Measurements from ENCODE around the gene IGFALS. TPM values are rescaled to one million over a fixed set of nuclear protein-coding genes. Genes with fewer than 3 reads are reported as not detected.
A peak's percentile ranks its signal among the peaks of the same experiment; 100 is the strongest.

Gene IGFALS
- total RNA-seq, 1 experiment from 2014 or later, result not detected

DNA sequence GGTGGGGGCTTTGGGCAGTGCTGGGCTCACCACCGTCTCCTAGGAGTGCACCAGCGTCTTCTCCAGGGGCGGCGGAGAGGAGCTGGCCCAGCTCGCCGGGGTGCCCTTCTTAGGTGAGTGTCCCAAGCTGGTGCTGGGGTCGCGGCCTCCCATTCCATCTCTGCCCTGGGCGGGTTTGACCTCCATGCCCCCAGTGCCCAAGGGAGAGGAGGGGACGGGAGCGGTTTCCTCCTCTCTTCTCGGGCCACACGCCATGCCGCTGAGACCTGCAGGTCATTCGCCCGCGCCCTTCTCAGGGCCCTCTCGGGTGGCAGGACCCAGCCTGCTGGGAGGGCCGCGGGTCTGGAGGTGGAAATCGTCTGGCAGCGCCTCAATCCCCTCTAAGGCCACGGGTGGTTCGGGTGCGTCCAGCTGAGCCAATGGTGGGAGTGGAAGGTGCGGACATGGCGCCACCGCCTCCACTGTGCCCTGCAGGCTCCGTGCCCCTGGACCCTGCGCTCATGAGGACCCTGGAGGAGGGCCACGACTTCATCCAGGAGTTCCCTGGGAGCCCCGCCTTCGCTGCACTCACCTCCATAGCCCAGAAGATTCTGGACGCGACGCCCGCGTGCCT lies 5.3 kb downstream of the IGFALS start:
- H3K36me3 ChIP-seq, result peaks cover 3% of the 10 kb centered on the region
- H3K27ac ChIP-seq, result no peak overlapping the region
- H3K9me3 ChIP-seq (replicated peaks), result no peaks in the 10 kb centered on the region
- no peaks in the 10 kb centered on the region for H3K27me3 ChIP-seq
- DNase-seq, result peak in 1 of 2 experiments; percentile 1
- no peaks in the 10 kb centered on the region for H3K4me1 ChIP-seq
- no peak overlapping the region for H3K4me3 ChIP-seq

DNA sequence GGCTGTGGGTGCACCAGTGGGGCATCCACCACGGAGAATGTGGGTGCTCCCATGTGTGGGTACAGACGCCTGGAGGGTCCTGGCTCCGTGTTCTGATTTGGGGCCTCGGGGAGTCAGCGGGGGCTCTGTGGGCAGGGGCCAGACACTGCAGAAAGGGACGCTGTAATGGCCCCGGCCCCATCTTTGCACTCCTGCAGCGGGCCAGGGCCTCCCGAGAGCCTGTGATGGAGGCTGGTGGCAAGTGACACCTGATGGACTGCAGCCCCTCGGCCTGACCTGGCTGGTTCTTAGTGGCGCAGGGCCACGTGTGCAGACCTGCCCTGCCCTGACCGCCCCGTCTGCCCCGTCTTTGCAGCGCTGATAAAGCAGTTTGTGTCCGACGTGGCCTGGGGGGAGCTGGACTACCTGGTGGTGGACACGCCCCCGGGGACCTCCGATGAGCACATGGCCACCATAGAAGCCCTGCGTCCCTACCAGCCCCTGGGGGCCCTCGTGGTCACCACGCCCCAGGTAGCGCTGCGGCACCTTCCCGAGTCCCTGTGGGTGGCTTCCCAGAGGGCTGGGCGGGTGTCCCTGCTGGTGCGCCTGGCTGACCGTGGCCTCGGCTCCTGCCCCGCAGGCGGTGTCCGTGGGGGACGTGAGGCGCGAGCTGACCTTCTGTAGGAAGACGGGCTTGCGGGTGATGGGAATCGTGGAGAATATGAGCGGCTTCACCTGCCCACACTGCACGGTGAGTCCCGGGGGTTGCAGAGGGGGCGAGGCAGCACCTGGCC lies 6.0 kb downstream of the IGFALS start:
- H3K27ac ChIP-seq, result no peak overlapping the region
- H3K36me3 ChIP-seq, result peaks cover 3% of the 10 kb centered on the region
- no peaks in the 10 kb centered on the region for H3K9me3 ChIP-seq (replicated peaks)
- peak in 1 of 2 experiments; percentile 2 for DNase-seq
- no peaks in the 10 kb centered on the region for H3K4me1 ChIP-seq
- H3K4me3 ChIP-seq, result no peak overlapping the region
- H3K27me3 ChIP-seq, result no peaks in the 10 kb centered on the region

DNA sequence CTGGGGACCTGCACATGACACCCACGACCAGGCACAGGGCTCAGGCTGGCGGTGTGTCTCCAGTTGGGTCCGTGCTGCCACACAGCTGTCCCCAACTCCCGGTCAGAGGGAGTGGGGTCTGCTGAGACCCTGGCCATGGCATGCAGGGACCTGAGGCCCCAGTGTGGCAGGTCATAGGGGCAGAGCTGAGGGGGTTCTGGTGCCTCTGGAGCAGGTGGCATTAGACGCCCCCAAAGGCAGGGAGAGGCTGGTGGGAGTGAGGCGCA lies 6.5 kb downstream of the IGFALS start:
- no peak overlapping the region for H3K27ac ChIP-seq
- H3K9me3 ChIP-seq (replicated peaks), result no peaks in the 10 kb centered on the region
- H3K4me3 ChIP-seq, result no peak overlapping the region
- no peaks in the 10 kb centered on the region for H3K4me1 ChIP-seq
- H3K27me3 ChIP-seq, result no peaks in the 10 kb centered on the region
- no peak for DNase-seq
- H3K36me3 ChIP-seq, result peaks cover 3% of the 10 kb centered on the region

DNA sequence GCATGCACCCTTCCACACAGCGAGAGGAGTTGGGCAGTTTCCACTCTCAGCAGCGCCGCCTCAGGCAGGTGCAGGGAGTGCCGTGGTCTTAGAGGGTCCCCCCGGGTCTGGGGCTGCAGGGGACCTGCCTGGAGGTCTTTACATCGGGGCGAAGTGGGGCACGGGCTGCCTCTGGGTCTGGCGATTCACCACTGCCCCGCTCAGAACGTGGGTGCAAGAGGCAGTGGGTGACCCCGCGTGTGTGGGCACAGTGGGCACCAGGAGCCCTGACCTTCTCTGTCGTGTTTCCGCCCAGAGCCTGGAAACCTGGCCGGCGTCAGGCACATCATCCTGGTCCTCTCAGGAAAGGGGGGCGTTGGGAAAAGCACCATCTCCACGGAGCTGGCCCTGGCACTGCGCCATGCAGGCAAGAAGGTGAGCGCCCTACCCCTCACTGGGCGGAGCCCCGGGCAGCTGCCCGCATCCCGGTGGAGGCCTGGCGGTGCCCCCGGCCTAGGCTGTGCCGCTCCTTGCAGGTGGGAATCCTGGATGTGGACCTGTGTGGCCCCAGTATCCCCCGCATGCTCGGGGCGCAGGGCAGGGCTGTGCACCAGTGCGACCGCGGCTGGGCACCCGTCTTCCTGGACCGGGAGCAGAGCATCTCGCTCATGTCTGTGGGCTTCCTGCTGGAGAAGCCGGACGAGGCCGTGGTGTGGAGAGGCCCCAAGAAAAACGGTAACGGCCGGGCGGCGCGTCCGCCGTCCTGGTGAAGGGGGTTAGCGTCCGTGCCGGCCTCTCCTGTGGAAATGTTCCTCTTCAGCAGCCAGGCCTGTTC lies 7.1 kb downstream of the IGFALS start:
- H3K27me3 ChIP-seq, result no peaks in the 10 kb centered on the region
- H3K9me3 ChIP-seq (replicated peaks), result no peaks in the 10 kb centered on the region
- no peaks in the 10 kb centered on the region for H3K4me1 ChIP-seq
- no peak overlapping the region for H3K27ac ChIP-seq
- DNase-seq, result peak in 1 of 2 experiments; percentile 1
- H3K36me3 ChIP-seq, result peaks cover 3% of the 10 kb centered on the region
- H3K4me3 ChIP-seq, result no peak overlapping the region

DNA sequence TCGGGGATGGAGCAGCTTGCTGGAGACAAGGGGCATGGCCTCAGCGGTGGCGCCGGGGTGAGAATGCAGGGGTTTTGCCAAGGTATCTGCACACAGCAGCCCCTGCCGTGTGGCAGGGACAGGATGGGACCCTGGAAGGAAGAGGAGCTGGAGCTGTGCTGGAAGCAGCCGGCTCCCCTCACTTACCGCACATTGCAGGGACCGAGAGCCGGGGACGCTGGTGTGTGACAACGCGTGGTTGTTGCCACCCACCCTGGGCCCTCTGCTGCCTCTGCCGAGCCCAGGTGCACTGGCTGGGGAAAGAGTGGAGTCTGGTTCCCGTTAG lies 7.7 kb downstream of the IGFALS start:
- DNase-seq, result no peak
- Histone ChIP-seq H3K27ac (no peak overlapping the region), H3K36me3 (peaks cover 3% of the 10 kb centered on the region), H3K4me3 (no peak overlapping the region), H3K9me3 (replicated peaks) (no peaks in the 10 kb centered on the region), H3K27me3 (no peaks in the 10 kb centered on the region), H3K4me1 (no peaks in the 10 kb centered on the region)

DNA sequence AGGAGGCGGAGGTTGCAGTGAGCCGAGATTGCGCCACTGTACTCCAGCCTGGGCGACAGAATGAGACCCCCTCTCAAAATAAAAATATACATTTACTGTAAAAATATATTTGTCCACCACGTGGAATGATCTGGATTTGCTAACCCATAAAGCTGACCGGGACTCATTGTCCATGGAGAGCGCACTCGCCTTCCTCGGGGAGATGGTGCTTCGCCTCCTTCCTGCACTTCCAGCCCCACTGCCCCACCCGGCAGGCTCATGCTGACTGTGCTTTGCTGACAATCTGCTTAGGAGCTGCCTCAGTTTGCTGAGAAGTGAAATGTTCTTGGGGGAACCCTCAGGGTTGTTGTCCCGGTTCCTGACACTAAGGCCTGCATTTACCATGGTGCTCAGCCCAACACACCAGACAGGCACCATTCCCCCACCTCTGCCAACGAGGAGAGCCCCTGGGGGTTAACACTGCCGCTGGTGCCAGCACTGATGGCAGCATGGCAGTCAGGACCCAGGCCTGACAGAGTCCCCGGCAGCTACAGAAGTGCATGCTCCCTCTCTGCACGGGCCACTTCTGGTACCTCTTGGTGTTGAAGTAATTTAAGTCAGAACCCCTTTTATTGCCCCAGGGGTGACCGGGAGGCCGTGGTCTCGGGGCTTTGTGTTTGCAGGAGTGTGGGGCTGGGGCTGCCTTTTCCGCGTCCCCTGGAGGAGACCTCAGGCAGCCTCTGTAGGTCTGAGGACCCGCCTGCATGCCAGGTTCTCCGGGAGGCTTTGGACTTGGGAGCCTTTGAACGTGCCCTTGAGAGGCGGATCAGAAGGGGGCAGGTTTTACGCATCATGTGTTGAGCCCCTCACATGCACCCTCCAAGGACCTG lies 8.3 kb downstream of the IGFALS start:
- Histone ChIP-seq H3K27ac (no peak overlapping the region), H3K36me3 (peaks cover 3% of the 10 kb centered on the region), H3K4me1 (no peaks in the 10 kb centered on the region), H3K27me3 (no peaks in the 10 kb centered on the region), H3K9me3 (replicated peaks) (no peaks in the 10 kb centered on the region), H3K4me3 (no peak overlapping the region)
- DNase-seq, result no peak

DNA sequence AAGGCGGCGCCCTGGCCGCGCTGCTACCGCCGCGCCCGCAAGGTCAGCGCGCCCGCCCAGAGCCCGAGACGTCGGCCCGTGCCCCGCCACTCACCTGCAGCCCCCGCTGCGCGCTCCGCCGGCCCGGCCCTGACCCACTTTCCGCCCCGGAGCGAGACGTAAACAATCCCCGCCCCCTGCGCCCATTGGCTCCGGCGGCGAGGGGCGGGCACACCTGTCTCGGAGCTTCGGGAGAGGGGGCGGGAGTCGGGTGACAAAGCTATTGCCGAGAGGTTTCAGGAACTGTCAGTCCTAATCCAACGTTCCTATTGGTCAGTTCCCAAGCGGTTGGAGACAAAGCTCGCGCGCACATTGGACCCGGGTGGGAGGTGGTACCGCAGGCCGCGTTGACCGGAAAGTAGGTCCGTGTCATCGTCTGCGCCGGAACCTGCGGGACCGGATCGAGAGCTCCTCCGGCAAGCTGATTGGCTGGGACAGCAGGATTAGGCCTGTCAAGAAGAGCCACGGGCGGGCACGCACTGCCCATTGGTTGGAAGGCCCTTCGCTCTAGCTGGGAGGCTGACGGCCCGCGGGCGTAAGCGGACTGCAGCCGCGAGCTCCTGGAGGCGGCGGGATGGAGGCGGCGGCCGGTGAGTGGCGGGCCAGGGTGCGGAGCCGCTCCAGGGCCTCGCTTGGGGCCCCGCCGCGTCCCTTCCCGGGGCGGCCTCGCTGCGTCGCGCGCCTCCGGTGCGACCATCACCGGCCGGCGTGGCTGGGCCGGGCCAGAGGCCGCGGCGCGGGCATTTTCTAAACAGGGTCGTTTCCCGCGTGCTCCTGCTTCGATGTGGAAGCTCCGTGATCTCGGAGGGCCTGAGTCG lies 10.9 kb downstream of the IGFALS start, which contains the start of the genes NUBP2 and SPSB3:
NUBP2 (plus strand) TSS at position 553 of the 857 bp plus-strand sequence; CDS start at position 614, 61 bp downstream.
SPSB3 (minus strand) TSS at position 164 of the 857 bp plus-strand sequence. CDS start 1,088 bp downstream, outside the sequence.
- no peaks in the 10 kb centered on the region for H3K27me3 ChIP-seq
- no peaks in the 10 kb centered on the region for H3K4me1 ChIP-seq
- no peaks in the 10 kb centered on the region for H3K9me3 ChIP-seq (replicated peaks)
- peak; percentile 99 for DNase-seq
- peak within 1 kb of the TSS; percentile 29 for H3K27ac ChIP-seq
- H3K36me3 ChIP-seq, result no peaks in the 10 kb centered on the region; the same call in none of the 2 replicates
- H3K4me3 ChIP-seq, result peak within 1 kb of the TSS; percentile 89

DNA sequence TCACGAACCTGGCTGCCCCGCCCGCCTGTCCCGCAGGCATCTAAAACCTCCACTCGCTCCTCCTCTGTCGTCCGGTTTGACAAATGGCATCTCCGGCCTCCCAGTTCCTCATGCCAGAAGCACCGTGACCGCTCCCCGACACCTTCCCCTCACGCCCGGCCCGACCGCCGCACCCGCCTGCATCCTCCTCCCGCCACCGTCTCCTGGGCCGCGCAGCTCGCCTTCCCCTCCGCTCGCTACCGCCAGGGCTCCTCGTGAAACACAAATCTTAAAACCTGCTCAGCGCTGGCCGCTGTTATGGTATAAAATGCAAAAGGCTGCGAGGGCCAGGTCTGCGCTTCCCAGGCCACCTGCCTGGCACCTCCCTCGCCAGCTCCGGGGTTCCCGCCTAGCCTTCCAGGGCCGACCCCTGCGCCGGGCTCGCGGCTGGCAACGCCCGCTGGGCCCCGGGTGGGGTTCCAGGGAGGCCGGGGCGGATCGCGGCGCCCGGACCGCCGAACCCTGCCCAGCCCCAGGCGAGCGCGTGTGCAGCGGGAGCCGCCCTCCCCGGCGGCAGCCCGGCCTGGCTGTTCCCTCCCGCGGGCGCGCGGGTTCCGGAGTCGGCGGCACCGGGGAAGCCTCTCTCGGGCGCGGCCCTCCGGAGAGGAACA lies 11.6 kb downstream of the IGFALS start:
- no peaks in the 10 kb centered on the region for H3K4me1 ChIP-seq
- no peak overlapping the region for H3K27ac ChIP-seq
- H3K36me3 ChIP-seq, result no peaks in the 10 kb centered on the region; the same call in none of the 2 replicates
- no peaks in the 10 kb centered on the region for H3K9me3 ChIP-seq (replicated peaks)
- no peaks in the 10 kb centered on the region for H3K27me3 ChIP-seq
- DNase-seq, result no peak
- peak overlapping the region; percentile 89 for H3K4me3 ChIP-seq

DNA sequence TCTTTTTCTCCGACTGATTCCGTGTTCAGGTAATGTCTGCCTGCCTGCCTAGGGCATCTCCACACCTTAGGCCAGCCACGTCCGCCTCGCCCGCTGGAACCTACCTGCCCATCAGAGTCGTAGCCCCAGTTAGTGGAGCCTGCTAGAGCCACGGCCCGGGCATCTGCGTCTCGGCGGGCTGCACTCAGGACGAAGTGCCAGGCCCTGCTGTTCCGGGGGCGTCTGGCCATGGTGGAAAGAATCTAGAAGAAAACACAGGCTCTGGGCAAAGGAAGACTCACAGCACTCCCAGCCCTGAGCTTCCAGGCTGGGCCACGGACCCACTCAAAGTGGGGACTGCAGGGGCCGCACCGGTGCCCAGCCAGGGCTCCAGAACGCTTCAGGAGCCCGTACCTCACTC lies 12.3 kb downstream of the IGFALS start:
- H3K27ac ChIP-seq, result no peak overlapping the region
- H3K4me3 ChIP-seq, result peak overlapping the region; percentile 89; the same call in 1 of the 2 replicates
- no peaks in the 10 kb centered on the region for H3K9me3 ChIP-seq (replicated peaks)
- no peak for DNase-seq
- no peaks in the 10 kb centered on the region; the same call in 1 of the 2 replicates for H3K36me3 ChIP-seq
- H3K4me1 ChIP-seq, result no peaks in the 10 kb centered on the region
- H3K27me3 ChIP-seq, result no peaks in the 10 kb centered on the region

DNA sequence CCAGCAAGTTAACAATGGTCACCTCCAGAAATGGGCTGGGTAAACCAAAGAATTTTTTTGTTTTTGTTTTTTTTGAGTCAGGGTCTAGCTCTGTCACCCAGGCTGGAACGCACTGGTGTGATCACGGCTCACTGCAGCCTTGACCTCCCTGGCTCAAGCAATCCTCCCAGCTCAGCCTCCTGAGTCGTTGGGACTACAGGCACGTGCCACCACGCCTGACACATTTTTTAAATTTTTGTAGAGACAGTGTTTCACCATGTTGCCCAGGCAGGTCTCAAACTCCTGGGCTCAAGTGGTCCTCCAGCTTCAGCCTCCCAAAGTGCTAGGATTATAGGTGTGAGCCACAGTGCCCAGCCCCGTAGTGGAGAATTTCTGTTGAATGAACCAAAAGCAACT lies 12.8 kb downstream of the IGFALS start:
- Histone ChIP-seq H3K4me3 (no peak overlapping the region), H3K9me3 (replicated peaks) (no peaks in the 10 kb centered on the region), H3K27me3 (no peaks in the 10 kb centered on the region), H3K36me3 (no peaks in the 10 kb centered on the region), H3K4me1 (no peaks in the 10 kb centered on the region), H3K27ac (no peak overlapping the region)
- no peak for DNase-seq

DNA sequence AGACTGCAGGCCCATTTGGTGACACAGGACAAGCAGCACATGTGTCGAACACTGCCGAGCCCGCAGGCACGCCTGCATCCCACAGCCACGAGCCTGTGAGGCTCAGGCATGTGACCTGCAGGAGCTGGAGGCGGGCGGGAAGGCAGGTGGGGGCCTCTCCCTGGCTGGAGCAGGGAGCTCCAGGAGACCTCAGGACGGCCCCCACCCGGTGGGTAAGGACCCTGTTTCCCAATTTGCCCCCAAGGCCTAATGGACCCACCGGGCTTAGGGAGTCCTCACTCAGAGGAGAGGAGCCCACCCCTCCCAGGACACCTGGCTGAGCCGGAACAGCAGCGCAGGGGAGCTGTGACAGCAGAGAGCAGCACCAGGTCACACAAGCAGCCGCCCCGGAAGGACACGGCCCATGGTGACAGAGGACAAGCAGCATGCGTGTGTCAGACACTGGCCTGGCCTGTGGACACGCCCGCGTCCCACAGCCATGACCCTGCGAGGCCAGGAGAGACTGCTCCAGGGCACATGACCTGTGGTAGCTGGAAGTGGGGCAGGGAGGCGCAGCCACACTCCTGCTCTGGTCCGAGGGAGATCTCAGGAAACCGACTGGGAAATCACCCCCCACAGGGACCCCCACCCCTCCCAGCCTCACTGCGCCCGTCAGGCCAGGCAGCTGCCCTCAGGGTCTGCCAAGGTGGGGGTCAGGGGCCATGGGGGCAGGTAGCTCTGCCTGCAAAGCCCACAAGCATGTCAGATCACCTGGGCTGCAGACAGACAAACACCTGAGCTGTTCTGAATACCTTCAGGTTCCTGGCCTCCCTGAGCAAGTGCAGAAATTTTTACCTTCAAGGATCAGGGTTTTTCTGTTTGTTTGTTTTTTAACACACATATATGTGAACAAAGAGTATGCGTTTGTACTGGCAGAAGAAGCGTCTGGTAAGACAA lies 13.5 kb downstream of the IGFALS start:
- Histone ChIP-seq H3K36me3 (no peaks in the 10 kb centered on the region), H3K27me3 (no peaks in the 10 kb centered on the region), H3K9me3 (replicated peaks) (no peaks in the 10 kb centered on the region), H3K4me3 (no peak overlapping the region), H3K4me1 (no peaks in the 10 kb centered on the region), H3K27ac (no peak overlapping the region)
- no peak for DNase-seq

DNA sequence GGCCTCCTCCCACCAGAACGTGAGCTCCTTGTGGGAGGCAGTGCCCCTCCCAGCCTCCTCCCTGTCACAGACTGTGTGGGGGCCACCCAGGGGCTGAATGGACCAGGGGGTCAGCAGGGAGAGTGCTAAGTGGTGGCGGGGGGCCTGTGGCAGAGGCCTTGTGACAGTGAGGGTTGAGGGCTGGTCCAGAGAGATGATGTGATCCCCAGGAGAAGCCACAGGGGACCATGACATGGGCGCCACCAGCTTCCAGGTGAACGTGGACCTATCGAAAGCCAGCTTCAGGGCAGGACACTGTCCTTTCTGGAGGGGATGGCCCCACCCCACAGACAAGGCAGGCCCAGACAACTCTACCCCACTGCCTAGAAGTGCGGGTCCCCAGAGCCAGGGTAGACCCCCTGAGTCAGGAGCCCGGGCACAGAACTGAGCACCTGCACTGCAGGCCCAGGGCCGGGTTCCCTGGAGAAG lies 14.2 kb downstream of the IGFALS start:
- H3K4me3 ChIP-seq, result no peak overlapping the region
- no peaks in the 10 kb centered on the region for H3K27me3 ChIP-seq
- H3K27ac ChIP-seq, result no peak overlapping the region
- no peaks in the 10 kb centered on the region for H3K9me3 ChIP-seq (replicated peaks)
- H3K36me3 ChIP-seq, result no peaks in the 10 kb centered on the region
- H3K4me1 ChIP-seq, result peaks cover 2% of the 10 kb centered on the region; the same call in 1 of the 2 replicates
- DNase-seq, result no peak
